GM20000 (cell line): ENCODE data around the gene PTH2.
A peak's percentile ranks its signal among the peaks of the same experiment; 100 is the strongest.

ENCODE experiments used
- DNase-seq: peaks from one replicate; pipeline ENCODE4 v3.0.0; 2012; ENCODE audit warnings: low spot score
- TF ChIP-seq, protein P1 (sequence below): IDR thresholded peaks from 2 replicates; pipeline ENCODE4 v1.5.1; 2012; ENCODE audit warnings: mild to moderate bottlenecking, control low read depth; ENCODE audit errors: extremely low read depth, missing control alignments

The PTH2 gene

DNA sequence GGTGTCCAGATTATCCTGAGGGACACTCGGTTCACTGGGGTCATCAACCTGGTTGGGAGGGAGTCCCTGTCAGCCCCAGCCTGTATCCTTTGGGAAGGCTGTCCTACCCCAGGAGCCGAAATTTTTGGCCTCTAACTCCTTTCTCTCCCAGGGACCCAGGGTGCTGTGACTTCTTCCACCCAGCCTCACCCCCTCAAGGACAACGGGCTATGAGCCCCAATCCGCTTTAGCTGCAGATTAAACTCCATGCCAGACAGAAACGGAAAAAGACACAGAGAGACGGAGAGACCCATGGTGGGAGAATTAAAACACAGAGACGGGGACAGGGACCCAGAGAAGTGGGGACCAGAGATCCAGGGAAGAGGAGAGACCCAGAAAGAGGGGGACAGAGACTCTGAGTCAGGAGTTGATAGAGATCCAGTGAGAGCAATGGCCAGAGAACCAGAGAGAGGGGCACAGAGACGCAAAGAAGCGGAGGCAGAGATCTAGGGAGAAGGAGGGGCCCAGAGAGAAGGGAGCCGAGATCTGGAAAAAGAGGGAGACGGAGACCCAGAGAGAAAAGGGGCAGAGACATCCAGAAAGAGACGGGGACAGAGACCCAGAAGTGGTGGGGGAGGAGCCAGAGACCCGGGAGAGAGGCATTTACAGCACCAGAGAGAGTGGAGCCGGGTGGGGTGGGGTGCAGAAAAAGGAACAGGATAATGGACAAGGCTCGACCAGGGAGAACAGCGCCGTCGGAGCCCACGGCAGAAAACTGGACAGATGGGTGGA, 17.4 kb upstream of the PTH2 start:
- DNase-seq: no peak
- TF ChIP-seq, protein P1, sequence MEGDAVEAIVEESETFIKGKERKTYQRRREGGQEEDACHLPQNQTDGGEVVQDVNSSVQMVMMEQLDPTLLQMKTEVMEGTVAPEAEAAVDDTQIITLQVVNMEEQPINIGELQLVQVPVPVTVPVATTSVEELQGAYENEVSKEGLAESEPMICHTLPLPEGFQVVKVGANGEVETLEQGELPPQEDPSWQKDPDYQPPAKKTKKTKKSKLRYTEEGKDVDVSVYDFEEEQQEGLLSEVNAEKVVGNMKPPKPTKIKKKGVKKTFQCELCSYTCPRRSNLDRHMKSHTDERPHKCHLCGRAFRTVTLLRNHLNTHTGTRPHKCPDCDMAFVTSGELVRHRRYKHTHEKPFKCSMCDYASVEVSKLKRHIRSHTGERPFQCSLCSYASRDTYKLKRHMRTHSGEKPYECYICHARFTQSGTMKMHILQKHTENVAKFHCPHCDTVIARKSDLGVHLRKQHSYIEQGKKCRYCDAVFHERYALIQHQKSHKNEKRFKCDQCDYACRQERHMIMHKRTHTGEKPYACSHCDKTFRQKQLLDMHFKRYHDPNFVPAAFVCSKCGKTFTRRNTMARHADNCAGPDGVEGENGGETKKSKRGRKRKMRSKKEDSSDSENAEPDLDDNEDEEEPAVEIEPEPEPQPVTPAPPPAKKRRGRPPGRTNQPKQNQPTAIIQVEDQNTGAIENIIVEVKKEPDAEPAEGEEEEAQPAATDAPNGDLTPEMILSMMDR: no peak

- no peak for DNase-seq
- TF ChIP-seq, protein P1: no peak
Observed at GRCh38 chr19:49439836-49440235, 16.6 kb upstream of the PTH2 start.

GRCh38 chr19:49438261-49438660, 15.0 kb upstream of the PTH2 start:
- TF ChIP-seq, protein P1: no peak
- DNase-seq: no peak

- no peak for DNase-seq
- TF ChIP-seq, protein P1: no peak
Observed at GRCh38 chr19:49437231-49437630, 14.0 kb upstream of the PTH2 start.

DNA sequence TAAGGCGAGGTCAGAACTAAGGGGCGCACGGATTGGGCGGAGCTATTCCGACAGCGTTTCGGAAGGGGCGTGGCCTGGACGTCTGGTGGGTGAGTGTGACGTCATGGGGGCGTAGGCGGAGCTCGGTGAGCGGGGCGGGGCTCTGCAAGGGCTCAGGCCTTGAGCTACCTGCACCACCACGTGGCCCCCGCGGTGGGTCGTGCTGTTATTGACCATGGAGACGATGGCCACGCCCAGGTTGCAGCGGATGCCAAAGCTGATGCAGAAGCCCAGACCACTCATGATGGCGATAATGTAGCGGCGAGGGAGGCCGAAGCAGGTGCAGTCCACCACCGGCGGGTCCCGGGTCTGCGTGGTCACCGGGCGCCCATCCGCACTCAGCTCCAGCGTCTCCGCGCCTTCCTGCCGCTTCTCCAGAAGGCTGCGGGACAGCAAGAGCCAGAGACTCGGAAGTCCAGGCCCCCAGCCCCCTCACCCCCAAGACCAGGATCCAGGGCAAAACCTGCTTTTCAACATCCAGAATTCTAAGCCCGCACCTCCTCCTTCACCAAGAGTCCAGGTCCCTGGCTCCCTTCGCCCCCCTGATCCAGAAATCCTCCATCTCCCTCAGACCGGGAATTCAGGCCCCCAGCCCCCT, 13.3 kb upstream of the PTH2 start:
- TF ChIP-seq, protein P1: no peak
- DNase-seq: peak; percentile 70

DNA sequence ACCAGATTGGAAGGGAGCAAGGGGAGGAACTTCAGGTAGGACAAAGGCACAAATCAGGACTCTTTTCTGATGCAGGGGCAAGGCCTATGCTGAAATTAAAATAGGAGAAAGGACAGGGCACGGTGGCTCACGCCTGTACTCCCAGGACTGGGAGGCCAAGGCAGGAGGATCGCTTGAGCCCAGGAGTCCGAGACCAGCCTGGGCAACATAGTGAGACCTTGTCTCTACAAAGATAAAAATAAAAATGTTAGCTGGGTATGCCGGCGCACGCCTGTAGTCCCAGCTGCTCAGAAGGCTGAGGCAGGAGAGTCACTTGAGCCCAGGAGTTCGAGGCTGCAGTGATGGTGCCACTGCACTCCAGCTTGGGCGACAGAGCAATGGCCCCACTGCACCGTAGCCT, 12.4 kb upstream of the PTH2 start:
- no peak for DNase-seq
- TF ChIP-seq, protein P1: no peak

- no peak for DNase-seq
- TF ChIP-seq, protein P1: no peak
Observed at GRCh38 chr19:49434907-49435583, 11.8 kb upstream of the PTH2 start.
